Hepatocyte (in vitro differentiated cells): Measurements from ENCODE around the gene RAPGEF5. TPM values are rescaled to one million over a fixed set of nuclear protein-coding genes. Genes with fewer than 3 reads are reported as not detected.

Experiments used
- DNase-seq: peaks from one replicate; pipeline ENCODE4 v3.0.0-alpha.2; 2016; ENCODE audit warnings: low spot score
- H2AFZ ChIP-seq: fragments of 200-600 bp; sonication (generic); 2 replicates; pipeline ENCODE4 v1.6.0; 2016; ENCODE audit warnings: antibody characterized with exemption, mild to moderate bottlenecking
- H3K27ac ChIP-seq: fragments of 200-600 bp; sonication (generic); 2 replicates; pipeline ENCODE4 v1.5.1; 2016; ENCODE audit warnings: mild to moderate bottlenecking
- H3K27me3 ChIP-seq: fragments of 200-600 bp; sonication (generic); 2 replicates; pipeline ENCODE4 v1.6.1; 2016
- H3K36me3 ChIP-seq: fragments of 200-600 bp; sonication (generic); replicated peaks from 2 replicates; pipeline ENCODE4 v1.5.1; 2016; ENCODE audit warnings: low read depth; ENCODE audit not compliant: insufficient read depth
- H3K4me1 ChIP-seq: fragments of 200-600 bp; sonication (generic); 2 replicates; pipeline ENCODE4 v1.5.1; 2016; ENCODE audit warnings: mild to moderate bottlenecking, moderate library complexity; ENCODE audit not compliant: insufficient read depth
- H3K4me2 ChIP-seq: fragments of 200-600 bp; sonication (generic); 2 replicates; pipeline ENCODE4 v1.6.0; 2016
- H3K4me3 ChIP-seq: fragments of 200-600 bp; sonication (generic); 2 replicates; pipeline ENCODE4 v1.5.1; 2016; ENCODE audit warnings: mild to moderate bottlenecking
- H3K79me2 ChIP-seq: fragments of 200-600 bp; sonication (generic); 2 replicates; pipeline ENCODE4 v1.6.0; 2017; ENCODE audit warnings: mild to moderate bottlenecking
- H3K9me2 ChIP-seq: fragments of 200-600 bp; sonication (generic); replicated peaks from 2 replicates; pipeline ENCODE4 v1.6.0; 2017; ENCODE audit warnings: mild to moderate bottlenecking; ENCODE audit not compliant: insufficient read depth
- H3K9me3 ChIP-seq: fragments of 200-600 bp; sonication (generic); 2 replicates; pipeline ENCODE4 v1.5.1; 2016; ENCODE audit warnings: low read depth, mild to moderate bottlenecking
- H4K20me1 ChIP-seq: fragments of 200-600 bp; sonication (generic); 2 replicates; pipeline ENCODE4 v1.6.0; 2016; ENCODE audit warnings: mild to moderate bottlenecking; ENCODE audit not compliant: insufficient read depth, poor library complexity, severe bottlenecking
- CTCF ChIP-seq: fragments of 200-600 bp; sonication (generic); IDR thresholded peaks from 2 replicates; pipeline ENCODE4 v1.5.1; 2016; ENCODE audit warnings: antibody characterized with exemption, mild to moderate bottlenecking; ENCODE audit not compliant: poor library complexity
- EZH2 ChIP-seq: fragments of 200-600 bp; sonication (generic); IDR thresholded peaks from 2 replicates; pipeline ENCODE4 v1.6.1; 2016; ENCODE audit warnings: antibody characterized with exemption, mild to moderate bottlenecking, borderline replicate concordance
- EZH2phosphoT487 ChIP-seq: fragments of 200-600 bp; sonication (generic); IDR thresholded peaks from one replicate; pipeline ENCODE4 v1.6.1; 2018; ENCODE audit warnings: antibody characterized with exemption, mild to moderate bottlenecking, low read depth, moderate library complexity; ENCODE audit not compliant: unreplicated experiment, severe bottlenecking
- WGBS: methylation state at CpG from one replicate; pipeline ENCODE4 v1.1.6; 2016; ENCODE audit warnings: low lambda C conversion rate; ENCODE audit errors: missing lambda C conversion rate; 5-methylcytosine and 5-hydroxymethylcytosine counted together
- polyA plus RNA-seq: library from polyadenylated mRNA; unstranded; fragments of >200 nt; fragmentation: Nextera tagmentation; extraction: Ambion mirVana; gene quantifications from 2 replicates; pipeline ENCODE4 v1.2.1, GENCODE V29; 2016
- small RNA-seq: library from RNA; depleted of rRNA; stranded (forward); fragments of <200 nt; gene quantifications from one replicate; pipeline ENCODE3, GENCODE V24; 2014
- total RNA-seq: library from RNA; depleted of rRNA; stranded (reverse); fragments of >200 nt; gene quantifications from 2 replicates; pipeline ENCODE4 v1.2.3, GENCODE V29; 2014

The RAPGEF5 gene
- total and polyA plus RNA-seq, 2 experiments from 2014 or later, result 5.2 to 14.5 TPM

GRCh38 chr7:22075561-22075960, 281.4 kb downstream of the RAPGEF5 start:
- H2AFZ ChIP-seq, result no peak overlapping the region
- H3K9me2 ChIP-seq, result no peaks in the 10 kb centered on the region
- no peaks in the 10 kb centered on the region for H3K4me1 ChIP-seq
- H3K4me2 ChIP-seq, result no peak overlapping the region
- no peak for TF ChIP-seq EZH2
- TF ChIP-seq EZH2phosphoT487, result no peak
- no peak for TF ChIP-seq CTCF
- DNase-seq, result no peak
- H3K27me3 ChIP-seq, result peaks cover 19% of the 10 kb centered on the region
- no peaks in the 10 kb centered on the region for H3K79me2 ChIP-seq
- H4K20me1 ChIP-seq, result no peaks in the 10 kb centered on the region
- no peak overlapping the region for H3K27ac ChIP-seq
- no peak overlapping the region for H3K4me3 ChIP-seq
- H3K36me3 ChIP-seq, result no peaks in the 10 kb centered on the region
- 91% methylated on average over 2 of the region's 2 CpGs for WGBS
- H3K9me3 ChIP-seq, result no peaks in the 10 kb centered on the region

- Histone ChIP-seq H3K79me2 (no peaks in the 10 kb centered on the region), H2AFZ (no peak overlapping the region), H3K36me3 (no peaks in the 10 kb centered on the region), H4K20me1 (no peaks in the 10 kb centered on the region), H3K9me2 (no peaks in the 10 kb centered on the region), H3K27ac (no peak overlapping the region), H3K27me3 (peaks cover 19% of the 10 kb centered on the region), H3K4me3 (no peak overlapping the region), H3K4me1 (no peaks in the 10 kb centered on the region), H3K9me3 (no peaks in the 10 kb centered on the region), H3K4me2 (no peak overlapping the region)
- TF ChIP-seq CTCF (no peak), EZH2phosphoT487 (no peak), EZH2 (no peak)
- no peak for DNase-seq
- WGBS, result 60% methylated on average over 3 of the region's 3 CpGs
Measured at GRCh38 chr7:22074897-22075296, 282.1 kb downstream of the RAPGEF5 start.

Small RNA genes lying within 50 kb of the gene (small RNA-seq; reads per million reads assigned to genes)
- gene RNA5SP227, result not detected

Other genes starting within 250 kb of the RAPGEF5 start
- 0.36 TPM in 1 of 2 replicates, not detected in the other for gene STEAP1B, start 143.0 kb upstream of the RAPGEF5 start, total RNA-seq
- gene STEAP1B, start 143.0 kb upstream of the RAPGEF5 start, polyA plus RNA-seq, result 0.16 and 0.35 TPM in 2 replicates